SHP77 (cell line): Measurements from ENCODE around the gene ZNF853.
A peak's percentile ranks its signal among the peaks of the same experiment; 100 is the strongest.
"Not testable (repeated sequence)": the region's sequence is repeated elsewhere in the genome, so short reads cannot be mapped to it uniquely, and the experiment has no call there.

Source experiments
- DNase-seq, 2 experiments: peaks; one replicate each; lab custom pipeline; 2025; lab: John Stamatoyannopoulos, UW

The ZNF853 gene

DNA sequence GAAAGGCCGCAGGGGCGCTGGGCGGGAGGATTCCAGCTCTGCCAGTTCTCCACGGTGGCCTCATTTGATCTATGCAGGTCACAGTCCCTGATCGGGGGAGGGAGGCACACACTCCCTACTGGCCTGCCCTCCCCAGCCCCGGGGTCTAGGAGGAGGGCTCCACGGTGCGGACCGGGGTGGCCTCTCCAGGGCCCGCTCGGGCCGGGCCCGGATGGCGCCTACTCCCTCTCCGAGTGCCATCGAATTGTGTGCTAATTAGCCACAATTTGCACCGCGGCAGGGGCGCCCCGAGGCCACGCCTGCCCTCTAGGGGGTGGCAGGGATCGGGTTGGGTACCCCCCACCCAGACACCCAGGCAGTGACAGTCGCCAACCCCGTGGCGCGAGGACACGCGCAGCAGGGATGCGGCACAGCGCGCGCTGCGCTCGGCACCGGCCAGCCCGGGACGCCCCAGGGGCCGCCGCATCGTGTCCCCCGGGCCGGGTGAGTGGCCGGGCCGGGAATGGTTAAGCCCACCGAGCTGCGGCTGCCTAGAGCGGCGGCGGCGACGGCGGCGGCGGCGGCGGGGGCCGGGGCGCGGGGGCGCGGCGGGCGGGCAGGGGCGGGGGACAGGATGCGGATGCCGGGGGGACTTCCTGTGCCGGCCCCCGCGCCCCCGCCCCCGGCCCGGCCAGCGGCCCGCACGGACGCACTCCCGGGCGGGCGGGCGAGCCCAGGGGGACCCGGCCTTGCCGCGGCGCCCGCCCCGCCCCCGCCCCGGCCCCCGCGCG, at the start of gene ZNF853:
TSS of gene ZNF853 (plus strand) at position 658 of the 770 bp plus-strand sequence. CDS start 565 bp downstream, outside the sequence.
- DNase-seq = peak in 1 of 2 experiments; percentile 13

GRCh38 chr7:6565655-6566054, 49.8 kb upstream of the ZNF853 start:
- no peak for DNase-seq

GRCh38 chr7:6567886-6568285, 47.5 kb upstream of the ZNF853 start:
- no peak for DNase-seq

GRCh38 chr7:6571160-6571779, 44.1 kb upstream of the ZNF853 start:
- DNase-seq = no peak

DNA sequence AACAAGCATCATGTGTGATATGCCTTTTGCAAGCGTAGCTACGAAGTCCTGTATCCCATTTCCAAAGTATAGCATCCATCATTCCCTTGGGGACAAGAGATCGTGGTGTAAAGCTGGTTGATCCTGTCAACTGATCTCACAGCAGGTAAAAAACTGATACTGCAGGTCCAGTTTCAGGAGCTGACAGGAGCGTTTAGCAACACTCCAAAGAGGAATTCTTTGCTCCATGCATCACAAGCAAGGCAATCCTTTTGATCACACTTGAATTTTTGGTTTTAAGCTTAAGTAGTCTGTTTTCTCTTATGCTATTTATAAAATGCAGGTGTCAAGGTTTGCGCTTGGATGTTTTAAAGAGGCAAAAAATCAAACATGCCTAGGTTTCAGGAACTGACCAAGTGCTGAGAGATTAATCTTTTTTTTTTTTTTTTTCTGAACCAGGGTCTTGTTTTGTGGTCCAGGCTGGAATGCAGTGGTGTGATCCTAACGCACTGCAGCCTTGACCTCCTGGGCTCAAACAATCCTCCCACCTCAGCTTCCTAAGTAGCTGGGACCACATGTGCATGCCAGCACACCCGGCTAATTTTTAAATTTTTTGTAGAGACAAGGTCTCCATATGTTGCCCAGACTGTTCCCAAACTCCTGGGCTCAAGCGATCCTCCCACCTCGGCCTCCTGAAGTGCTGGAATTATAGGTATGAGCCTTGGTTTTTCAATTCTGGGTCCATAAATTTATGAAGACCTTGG, 40.0 kb upstream of the ZNF853 start:
- no peak for DNase-seq

DNA sequence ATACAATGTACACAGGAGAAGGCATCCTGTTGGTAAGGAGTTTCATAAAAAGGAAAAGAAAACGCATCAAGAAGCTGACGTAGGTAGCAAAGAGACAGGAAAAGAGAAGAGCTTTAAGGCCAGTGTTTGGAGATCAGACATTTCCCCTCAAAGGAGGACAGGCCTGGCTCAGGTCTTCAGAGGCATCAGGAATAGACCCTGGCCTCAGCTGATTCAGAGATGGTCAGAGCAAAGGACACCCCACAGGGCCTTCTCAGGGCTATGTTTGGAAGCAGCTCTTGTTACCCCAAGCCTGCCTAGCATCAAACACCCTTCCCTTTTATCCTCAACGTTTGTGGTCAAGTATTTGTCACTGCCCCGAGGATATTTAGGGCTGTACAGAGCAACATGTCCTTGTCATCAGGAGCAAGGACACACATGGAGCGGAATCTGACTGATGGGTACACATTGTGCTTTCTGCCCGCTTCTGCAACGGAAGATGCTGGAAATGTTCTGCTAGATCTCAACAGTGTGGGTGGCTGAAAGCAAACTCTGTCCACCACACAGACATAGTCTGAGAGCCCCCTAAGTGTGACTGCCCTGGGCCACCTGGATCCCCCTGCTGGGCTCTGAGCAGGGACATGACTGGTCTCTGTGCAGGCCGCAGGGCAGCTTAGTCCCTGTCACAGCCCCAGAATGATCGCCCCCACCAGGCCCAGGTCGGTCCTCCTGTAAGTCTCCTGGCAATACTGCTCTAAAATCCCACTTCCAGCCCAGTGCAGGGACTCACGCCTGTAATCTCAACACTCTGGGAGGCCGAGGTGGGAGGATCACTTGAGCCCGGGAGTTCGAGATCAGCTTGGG, 39.2 kb upstream of the ZNF853 start:
- peak in 1 of 2 experiments; percentile 19 for DNase-seq

DNA sequence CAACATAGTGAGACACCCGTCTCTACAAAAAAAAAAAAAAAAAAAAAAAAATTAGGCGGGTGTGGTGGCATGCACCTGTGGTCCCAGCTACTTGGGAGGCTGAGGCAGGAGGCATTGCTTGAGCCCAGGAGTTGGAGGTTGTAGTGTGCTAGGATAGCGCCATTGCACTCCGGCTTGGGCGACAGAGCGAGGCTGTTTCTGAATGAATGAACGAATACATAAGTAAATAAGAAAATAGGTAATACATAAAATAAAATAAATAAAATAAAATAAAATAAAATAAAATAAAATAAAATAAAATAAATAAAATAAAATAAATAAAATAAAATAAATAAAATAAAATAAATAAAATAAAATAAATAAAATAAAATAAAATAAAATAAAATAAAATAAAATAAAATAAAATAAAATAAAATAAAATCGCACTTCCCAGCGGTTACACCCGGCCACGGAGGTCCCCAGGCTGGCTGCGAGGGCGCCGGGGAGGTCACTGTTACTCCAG, 38.5 kb upstream of the ZNF853 start:
- DNase-seq = not testable (repeated sequence)

- DNase-seq = peak; percentile 93 to 96
Measured at GRCh38 chr7:6577369-6578113, 37.9 kb upstream of the ZNF853 start, which contains the start of gene ZDHHC4. TSS of gene ZDHHC4 (plus strand) at chr7:6577454. CDS start at chr7:6580562, 3,108 bp downstream.

DNA sequence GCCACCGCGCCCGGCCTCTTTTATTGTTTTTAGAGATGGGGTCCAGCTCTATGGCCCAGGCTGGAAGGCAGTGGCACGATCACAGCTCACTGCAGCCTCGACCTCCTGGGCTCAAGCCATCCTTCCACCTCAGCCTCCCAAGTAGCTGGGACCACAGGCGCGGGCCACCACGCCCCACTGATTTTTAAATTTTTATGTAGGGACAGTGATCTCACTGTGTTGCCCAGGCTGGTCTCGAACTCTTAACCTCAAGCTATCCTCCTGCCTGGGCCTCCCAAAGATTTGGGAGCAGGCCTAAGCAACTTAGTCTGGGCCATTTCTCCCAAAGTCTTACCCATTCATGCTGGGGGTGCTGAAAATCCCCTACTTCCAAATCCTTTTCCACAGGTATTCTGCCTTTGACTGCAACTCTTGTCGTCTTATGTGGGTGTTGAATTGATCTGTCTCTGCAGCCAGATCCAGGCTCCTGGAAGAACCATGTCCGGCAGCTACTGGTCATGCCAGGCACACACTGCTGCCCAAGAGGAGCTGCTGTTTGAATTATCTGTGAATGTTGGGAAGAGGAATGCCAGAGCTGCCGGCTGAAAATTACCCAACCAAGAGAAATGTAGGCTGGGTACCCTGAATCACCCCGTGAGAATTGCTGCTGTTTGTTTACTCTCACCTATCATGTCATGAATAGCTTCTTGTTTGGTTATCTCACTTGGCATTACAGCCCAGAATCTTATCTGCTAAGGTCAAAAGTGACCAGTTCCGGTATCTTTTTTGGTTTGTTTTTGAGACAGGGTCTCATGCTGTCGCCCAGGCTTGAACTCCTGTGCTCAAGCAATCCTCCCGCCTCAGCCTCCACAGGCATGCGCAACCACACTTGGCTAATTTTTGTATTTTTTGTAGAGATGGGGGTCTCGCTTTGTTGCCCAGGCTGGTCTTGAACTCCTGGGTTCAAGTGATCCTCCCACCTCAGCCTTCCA, 37.0 kb upstream of the ZNF853 start:
- no peak for DNase-seq

DNA sequence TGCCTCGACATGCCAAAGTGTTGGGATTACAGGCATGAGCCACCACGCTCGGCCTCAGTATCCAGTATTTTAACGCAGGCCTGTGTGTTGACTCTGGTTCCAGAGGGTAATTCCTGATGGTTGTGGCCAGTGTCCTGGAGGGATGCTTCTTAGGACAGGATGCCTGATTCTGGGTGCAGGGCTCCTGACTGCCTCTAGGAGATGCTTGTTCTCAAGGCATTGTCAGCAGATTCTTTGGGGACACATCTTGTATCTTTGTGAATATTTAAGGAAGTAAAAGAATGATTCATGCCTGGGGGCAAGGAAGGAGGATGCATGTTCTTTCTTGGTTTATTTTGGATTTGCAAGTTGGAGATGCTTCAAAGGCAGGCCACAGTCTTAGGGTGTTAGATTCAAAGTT, 36.0 kb upstream of the ZNF853 start:
- no peak for DNase-seq

- DNase-seq = not testable (repeated sequence)
Measured at GRCh38 chr7:6585746-6586432, 29.5 kb upstream of the ZNF853 start.

GRCh38 chr7:6588566-6588965, 26.8 kb upstream of the ZNF853 start:
- no peak for DNase-seq

DNA sequence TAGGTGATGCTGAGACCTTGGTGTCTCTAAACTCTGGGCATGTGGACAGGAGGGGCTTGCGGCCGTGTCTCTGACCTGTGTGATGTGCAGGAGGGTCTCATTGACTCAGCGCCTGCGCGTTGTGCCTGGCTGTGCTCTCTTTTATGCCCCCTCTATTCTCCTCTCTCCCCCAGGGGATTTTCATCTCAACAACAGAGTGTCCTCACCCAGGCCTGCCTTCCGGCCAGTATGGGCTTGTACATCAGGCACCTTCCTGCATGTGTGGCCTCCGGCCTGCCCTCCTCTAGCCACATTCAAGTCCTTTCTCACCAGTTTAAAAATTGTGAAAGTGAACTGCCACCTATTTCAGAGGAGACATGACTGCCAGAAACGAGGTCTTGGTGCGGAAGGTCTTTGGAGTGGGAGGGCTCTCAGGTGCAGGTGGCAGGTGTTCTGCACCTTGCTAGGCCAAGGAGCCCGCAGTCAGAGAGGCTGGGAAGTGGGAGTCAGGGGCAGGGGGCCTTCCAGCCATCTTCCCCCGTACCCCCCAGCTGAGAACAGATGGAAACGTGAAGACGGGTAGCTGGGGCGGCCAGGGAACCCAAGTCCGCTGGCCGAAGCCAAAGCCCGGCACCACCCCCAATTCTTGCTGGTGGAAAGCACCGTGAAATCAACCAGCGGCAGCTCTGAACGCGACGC, 26.1 kb upstream of the ZNF853 start:
- DNase-seq = no peak

DNA sequence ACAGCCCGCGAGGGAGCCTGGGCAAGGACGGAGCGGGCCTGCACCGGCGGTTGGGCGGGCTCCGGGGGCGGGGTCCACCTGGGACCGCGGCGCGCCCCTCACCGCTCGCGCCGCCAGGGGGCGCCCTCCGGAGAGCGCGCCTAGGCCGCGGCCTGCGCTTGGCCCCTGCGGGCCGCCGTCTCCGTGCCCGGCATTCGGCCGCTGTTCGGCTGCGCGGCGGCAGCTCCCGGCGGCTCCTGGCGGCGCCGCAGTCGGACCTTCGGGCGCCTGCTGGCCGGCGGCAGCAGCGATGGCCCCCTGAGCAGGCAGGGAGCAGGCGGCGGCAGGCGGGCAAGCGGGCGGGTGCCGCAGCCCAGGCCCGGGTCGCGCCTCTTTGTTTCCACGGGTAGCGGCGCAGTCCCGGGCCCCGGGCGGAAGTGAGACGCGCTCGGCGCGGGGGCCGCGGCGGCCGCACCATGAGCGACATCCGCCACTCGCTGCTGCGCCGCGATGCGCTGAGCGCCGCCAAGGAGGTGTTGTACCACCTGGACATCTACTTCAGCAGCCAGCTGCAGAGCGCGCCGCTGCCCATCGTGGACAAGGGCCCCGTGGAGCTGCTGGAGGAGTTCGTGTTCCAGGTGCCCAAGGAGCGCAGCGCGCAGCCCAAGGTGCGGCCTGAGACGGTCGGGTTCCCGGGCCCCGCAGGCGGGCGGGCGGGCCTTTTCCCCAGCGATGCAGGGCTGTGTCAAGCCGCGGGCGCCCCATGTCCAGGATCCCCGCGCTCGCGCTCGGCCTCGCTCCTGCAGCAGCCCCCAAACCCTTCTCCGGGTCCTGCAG, 25.4 kb upstream of the ZNF853 start, which contains the start of gene INTS15:
TSS of gene INTS15 (plus strand) at position 193 of the 816 bp plus-strand sequence. CDS start at position 456, 263 bp downstream.
- peak; percentile 63 to 85 for DNase-seq

- DNase-seq = no peak
Measured at GRCh38 chr7:6590645-6591110, 24.7 kb upstream of the ZNF853 start.

GRCh38 chr7:6600093-6600492, 15.3 kb upstream of the ZNF853 start:
- DNase-seq = no peak

DNA sequence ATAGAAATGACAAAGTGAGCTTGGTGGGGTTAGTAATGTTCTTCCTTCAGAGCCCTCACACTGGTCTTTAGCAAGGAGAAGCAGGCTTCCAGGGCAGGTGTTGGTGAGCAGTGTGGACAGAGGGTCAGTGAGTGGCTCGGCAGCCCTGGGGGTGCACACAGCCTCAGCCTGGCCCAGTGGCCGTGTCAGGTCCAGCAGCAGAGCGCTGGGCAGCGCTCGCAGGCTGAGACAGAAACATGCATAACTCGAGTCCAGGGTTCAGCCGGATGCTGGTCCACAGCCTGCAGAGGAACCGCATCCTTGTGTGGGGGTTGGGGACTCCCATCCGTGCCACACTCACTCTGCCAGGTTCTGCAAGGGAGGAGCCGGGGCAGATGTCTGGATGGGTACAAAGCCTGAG, 11.0 kb upstream of the ZNF853 start:
- no peak for DNase-seq
